Bone marrow (tissue), 2 donors: ENCODE results near the gene RARG.

Source experiments
- DNase-seq, 2 donors: peaks; one replicate each; lab custom pipeline; 2025; lab: John Stamatoyannopoulos, UW

RARG gene

DNA sequence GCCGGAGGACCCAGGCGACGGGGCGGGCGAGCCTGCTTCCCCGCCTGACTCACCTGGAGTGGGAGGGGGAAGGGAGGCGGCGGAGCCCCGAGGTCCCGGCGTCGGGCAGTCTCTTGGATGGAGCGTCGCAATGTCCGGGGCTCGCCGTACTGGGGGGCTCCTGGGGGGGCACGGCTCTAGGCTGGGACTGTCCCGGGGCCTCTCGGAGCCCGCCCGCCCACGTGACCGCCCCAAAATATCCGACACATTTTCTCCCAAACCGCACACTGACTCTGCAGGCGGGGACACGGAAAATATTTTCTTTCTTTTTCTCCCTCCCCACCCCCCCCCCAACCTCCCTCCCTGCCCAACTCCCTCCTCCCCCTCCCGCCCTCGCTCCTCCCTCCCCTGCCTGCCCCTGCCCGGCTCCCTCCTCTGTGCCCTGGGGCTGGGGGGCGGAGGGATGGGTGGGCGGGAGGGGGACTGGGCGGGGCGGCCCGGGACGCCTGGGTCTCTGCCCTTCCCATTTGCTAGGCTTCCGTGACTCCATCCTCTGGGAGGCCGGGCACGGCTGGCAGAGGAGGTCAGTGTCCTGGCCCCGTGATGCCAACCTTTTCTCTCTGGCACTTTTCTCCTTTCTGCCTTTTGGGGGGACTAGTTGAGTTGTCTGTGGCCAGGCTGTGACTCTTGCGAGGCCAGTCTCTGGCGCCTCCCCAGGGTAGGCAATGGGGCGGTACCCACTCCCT lies at the start of gene RARG:
Gene RARG, minus strand, starts transcription at position 289 of the 725 bp plus-strand sequence. CDS start 4,664 bp downstream, outside the sequence.
- peak in 1 of 2 donors; percentile 19 for DNase-seq

- no peak for DNase-seq
These were observed 48.0 kb upstream of the RARG start for GRCh38 chr12:53279888-53280498.

GRCh38 chr12:53279283-53279869 lies 47.4 kb upstream of the RARG start:
- DNase-seq, result no peak

DNA sequence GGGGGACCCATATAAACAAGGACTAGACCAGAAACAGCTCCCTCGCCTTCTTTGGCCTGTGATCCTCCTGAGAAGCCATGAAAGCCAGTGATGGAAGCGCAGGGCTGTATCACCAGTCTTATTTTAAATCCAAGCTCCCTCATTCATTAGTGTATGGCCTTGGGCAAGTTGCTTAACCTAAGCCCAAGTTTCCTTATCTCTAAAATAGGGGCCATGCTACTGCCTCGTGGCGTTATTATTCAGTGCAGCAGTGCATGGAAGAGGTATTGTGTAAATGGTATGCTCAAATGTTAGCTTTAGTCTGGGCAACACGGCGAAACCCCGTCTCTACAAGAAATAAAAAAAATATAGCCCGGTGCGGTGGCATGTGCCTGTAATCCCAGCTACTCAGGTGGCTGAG lies 46.0 kb upstream of the RARG start:
- no peak for DNase-seq

DNA sequence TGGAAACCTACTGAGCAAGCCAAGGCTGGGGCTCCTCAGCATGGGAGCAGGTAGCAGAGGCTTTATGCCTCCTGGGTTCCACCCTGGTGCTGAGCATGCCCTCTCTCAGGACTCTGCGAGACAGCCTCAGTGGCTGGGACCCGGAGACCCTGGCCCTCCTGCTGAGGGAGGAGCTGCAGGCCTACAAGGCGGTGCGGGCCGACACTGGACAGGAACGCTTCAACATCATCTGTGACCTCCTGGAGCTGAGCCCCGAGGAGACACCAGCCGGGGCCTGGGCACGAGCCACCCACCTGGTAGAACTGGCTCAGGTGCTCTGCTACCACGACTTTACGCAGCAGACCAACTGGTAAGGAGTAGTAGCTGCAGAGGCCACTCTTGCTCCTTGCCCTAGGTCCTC lies 44.5 kb upstream of the RARG start:
- DNase-seq, result no peak

DNA sequence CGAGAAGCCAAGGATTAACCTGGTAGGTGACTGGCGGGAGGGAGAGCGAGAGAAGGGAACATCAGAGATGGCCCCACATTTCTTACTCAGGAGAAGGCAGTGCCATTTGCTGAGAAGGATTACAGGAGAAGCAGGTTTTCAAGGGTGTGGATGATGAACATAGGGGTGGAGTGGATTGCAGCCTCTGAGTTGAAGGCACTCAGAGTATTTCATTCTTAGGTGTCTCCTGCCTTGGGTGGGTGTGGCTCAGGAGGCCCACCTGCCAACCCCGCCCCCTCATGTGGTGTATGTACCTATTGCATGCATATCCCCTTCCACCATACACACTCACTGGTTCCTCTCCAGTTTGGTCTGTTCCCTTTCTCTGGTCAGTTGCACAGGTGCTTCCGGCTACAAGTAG lies 42.4 kb upstream of the RARG start:
- DNase-seq, result no peak

DNA sequence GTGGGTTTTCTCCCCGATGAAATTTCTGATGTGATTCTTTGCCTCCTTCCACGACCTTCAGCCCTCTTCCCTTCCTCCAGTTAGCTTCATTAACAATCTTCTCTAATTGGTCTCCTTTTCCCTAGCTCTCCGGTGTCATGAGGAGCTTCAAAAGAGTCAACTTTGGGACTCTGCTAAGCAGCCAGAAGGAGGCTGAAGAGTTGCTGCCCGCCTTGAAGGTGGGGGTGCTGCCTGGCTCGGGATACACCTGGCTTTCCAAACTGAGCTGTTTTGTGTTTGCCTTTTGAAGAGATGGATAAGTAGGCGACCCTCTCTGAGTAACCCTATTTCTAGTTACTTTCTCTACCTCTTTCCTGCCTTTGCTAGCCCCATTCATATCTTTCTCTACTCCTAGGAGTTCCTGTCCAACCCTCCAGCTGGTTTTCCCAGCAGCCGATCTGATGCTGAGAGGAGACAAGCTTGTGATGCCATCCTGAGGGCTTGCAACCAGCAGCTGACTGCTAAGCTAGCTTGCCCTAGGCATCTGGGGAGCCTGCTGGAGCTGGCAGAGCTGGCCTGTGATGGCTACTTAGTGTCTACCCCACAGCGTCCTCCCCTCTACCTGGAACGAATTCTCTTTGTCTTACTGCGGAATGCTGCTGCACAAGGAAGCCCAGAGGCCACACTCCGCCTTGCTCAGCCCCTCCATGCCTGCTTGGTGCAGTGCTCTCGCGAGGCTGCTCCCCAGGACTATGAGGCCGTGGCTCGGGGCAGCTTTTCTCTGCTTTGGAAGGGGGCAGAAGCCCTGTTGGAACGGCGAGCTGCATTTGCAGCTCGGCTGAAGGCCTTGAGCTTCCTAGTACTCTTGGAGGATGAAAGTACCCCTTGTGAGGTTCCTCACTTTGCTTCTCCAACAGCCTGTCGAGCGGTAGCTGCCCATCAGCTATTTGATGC lies 36.9 kb upstream of the RARG start:
- no peak for DNase-seq

DNA sequence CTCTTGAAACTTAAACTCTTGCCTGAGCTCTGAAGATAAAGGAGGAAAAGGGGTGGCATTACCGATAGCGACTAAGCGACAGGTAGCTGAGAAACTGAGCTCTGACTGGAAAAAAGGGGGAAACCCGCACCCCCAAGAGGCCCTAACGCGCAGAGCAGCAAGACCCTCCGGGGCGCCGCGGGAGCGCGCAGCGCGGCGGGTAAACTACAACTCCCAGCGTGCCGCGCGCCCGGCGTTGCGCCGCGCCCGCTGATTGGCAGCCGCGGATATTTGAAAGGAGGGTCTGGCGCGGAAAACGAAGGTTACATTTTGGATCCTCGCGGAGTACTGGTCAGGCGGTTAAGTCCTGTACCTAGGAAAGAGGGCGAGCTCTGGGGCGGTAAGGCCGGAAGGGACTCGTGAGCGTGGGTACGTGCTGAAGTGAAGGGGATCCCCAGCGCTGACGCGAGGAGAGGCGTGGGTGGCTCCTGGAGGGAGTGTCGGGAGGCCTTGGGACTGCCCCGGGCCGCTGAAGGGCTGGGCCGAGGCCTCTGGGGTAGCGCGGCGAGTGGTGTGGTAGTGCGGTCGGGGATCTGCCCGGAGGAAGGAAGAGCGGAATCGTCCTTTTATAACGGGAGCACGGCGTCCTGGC lies 36.1 kb upstream of the RARG start, which contains the start of gene ESPL1:
Gene ESPL1, plus strand, starts transcription at position 301 of the 631 bp plus-strand sequence. CDS start 468 bp downstream, outside the sequence.
- DNase-seq, result peak; percentile 51 to 69

- peak; percentile 15 to 34 for DNase-seq
These were observed 35.4 kb upstream of the RARG start for GRCh38 chr12:53267306-53267998.

DNA sequence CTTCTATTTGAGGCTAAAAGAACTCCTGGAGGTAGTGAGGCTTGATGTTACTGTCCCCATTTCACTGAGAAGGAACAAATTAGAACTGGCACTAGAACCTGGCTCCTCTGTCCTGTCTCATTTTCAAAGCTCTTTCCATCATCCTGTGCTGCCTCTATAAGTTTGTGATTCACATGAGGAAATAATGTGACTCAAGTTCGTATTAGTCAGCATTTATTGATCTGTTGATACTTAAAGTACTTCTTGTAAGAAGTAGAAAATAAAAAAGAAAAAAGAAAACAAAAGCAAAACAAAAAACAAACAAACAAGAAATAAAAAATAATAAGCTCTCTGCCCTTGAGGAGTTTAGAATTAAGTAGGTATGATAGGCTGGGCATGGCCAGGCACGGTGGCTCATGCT lies 33.8 kb upstream of the RARG start:
- no peak for DNase-seq

DNA sequence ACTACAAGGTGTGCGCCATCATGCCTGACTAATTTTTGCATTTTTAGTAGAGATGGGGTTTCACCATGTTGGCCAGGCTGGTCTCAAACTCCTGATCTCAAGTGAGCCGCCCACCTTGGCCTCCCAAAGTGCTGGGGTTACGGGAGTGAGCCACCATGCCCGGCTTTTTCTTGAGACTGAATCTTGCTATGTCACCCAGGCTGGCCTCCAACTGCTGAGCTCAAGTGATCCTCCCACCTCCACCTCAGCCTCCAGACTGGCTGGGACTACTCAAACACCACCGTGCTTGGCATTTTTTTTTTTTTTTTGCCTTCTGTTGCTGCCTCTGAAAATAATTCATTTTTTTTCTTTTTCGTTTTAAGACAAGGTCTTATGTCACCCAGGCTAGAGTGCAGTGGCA lies 27.9 kb upstream of the RARG start:
- DNase-seq, result no peak

DNA sequence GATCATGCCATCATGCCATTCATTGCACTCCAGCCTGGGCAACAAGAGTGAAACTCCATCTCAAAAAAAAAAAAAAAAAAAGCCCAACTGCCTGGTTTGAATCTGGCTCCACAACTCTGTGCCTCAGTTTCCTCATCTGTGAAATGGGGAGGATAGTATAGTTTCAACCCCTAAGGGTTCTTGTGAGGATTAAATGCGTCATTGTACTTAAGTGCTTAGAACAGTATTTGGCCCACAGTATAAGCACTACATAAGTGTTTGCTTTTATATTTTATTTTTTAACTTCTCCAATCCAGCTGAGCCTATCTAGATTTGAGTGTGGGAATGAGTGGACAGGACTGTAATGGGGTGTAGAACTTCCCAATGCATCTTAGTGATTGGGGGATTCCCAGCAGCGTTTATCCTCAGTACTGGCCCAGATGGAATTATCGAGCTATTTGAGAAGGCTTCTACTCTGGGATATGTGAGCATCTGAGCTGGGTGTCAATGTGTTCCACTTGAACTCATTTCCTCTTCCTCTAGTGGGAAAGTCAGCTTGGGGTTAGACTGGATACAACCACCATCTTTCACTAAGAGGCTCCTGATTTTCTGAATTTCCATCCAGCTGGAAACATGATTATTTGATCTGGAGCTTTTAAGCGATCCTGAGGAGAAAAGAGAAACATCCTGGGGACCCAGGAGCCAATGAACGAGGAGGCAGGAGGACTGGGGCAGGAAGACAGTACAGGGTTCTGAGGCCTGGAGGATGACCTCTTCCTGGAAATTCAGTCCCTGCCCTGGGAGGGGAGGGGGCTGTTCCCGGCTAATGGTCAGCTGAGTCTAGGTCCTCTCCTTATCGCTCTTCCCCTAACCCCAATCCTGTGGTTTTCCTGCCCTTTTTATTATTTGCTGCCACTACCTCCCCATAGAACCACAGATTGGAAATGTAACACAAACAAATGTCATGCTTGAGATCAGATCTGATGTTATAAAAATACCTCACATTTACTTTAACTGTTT lies 26.8 kb upstream of the RARG start:
- no peak for DNase-seq

GRCh38 chr12:53255996-53256395 lies 24.0 kb upstream of the RARG start:
- DNase-seq, result peak in 1 of 2 donors; percentile 83

GRCh38 chr12:53254816-53255545 lies 23.0 kb upstream of the RARG start:
- no peak for DNase-seq

GRCh38 chr12:53253298-53253697 lies 21.3 kb upstream of the RARG start:
- DNase-seq, result no peak

DNA sequence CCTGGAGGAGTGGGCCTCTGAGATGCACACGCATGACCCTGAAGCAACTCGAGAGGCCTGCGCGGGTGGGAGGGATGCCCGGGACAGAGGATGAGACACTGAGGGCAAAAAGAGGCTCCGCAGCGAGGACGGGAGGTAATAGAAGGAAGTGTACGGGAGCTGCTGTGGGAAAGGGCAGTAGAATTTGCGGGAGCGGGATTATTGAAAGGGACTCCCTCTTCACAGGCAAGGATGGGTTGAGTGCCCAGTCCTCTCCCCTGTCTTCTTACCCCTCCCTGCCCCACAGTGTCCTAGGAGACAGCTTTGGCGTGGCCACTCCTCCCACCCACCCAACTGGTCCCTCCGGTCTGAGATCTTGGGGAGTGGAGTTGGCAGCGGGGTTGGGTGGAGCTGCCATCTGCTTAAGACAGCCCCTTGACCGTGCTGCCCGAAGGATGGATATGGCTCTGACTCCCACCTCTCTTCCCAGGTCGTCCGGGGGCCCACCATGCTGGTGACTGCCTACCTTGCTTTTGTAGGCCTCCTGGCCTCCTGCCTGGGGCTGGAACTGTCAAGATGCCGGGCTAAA lies 20.4 kb upstream of the RARG start:
- DNase-seq, result no peak

DNA sequence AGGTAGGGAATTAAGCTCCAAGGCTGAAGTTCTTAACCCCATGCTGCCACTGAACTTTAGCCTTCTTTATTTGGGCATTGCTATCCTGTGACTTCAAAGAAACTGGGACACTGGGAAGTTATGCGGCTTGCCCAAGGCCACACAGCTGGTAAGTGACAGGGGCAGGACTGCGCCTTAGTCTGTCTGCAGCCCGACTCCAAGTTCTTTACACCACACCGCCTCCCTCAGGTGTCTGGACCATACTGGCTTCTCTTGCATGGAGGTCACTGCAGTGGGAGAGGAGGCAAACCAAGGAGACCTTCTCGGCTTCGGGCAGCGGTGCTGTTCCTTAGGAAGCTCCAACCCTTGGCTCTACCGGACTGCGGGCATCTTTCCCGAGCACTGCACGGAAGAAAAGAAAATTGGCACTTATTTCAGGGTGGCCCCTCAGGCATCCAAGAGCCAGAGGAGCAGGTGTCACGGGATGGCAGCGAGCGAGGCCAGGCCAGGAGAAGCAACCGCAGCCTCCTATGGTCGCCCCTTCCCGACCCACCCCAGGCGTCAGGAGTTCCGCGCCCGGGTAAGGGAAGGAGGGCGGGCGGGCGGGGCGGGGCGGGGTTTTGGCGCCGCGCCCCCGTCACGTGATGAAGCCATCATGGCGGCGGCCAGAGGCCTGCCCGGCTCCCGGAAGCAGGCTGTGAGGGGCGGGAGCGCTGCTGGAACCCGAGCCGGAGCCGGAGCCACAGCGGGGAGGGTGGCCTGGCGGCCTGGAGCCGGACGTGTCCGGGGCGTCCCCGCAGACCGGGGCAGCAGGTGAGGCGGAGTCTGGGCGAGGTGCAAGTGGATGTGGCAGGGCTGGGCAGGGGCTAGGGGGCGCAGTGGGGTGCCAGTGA lies 19.7 kb upstream of the RARG start:
- DNase-seq, result peak; percentile 19 to 64

GRCh38 chr12:53245286-53245685 lies 13.3 kb upstream of the RARG start:
- DNase-seq, result no peak
